Measurements from ENCODE around the gene DUS2. TPM values are rescaled to one million over a fixed set of nuclear protein-coding genes. Genes with fewer than 3 reads are reported as not detected.

DUS2 gene
- total and polyA plus RNA-seq, 9 donors, result 4.8 to 15.7 (median 8.5) TPM

DNA sequence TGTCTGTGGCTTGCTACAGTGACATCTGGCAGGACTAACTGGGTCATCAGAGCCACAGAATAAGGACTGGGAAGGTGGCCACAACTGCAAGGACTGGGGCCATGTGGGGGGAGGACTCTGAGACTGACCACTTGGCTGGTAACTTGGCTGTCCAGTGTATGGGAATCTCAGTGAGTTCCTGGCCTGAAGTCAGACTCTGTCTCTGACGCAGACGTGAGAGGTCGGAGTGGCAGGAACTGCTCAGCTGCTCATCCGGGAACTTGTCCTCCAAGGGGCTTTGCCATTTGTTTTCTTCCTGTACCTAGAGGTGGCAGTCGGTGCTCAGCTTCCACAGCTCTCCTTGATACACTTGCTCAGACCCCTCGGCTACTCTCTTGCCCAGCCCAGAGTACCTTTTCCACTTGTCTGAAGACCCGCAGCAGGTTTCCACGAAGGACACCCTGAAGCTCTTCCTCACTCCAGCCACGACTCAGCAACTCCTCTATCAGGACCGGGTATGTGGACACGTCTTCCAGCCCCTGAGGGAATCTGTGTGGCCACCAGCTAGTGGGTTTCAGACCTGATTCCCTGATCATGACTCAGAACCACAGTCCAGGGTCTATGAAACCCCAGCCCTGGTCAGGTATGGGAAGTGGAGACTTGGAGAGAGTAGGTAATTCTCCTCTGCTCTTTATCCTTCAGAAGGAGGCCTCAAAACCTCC, 35.5 kb upstream of the DUS2 start:
- Histone ChIP-seq H3K36me3 (no peaks in the 10 kb centered on the region), H3K27ac (no peak overlapping the region), H3K4me1 (ENCODE audit: insufficient read depth) (no peaks in the 10 kb centered on the region), H3K4me3 (no peak overlapping the region), H3K27me3 (no peaks in the 10 kb centered on the region), H3K9me3 (no peaks in the 10 kb centered on the region)
- WGBS, 3 donors, result 55 to 61% (median 58%) methylated on average over 11 of the region's 11 CpGs
- intact Hi-C loops (cut with DNase I), result no loop called here
- DNase-seq, result no peak
- TF ChIP-seq CTCF (IDR thresholded peaks at IDR 0.05), result no peak
- no peak for TF ChIP-seq POLR2A (IDR thresholded peaks at IDR 0.05)
- TF ChIP-seq EP300 (IDR thresholded peaks at IDR 0.05), result no peak

GRCh38 chr16:67988675-67989074, 34.4 kb upstream of the DUS2 start:
- Histone ChIP-seq H3K4me3 (no peak overlapping the region), H3K4me1 (ENCODE audit: insufficient read depth) (peaks cover 2% of the 10 kb centered on the region), H3K27me3 (no peaks in the 10 kb centered on the region), H3K27ac (no peak overlapping the region), H3K36me3 (no peaks in the 10 kb centered on the region), H3K9me3 (no peaks in the 10 kb centered on the region)
- WGBS, 3 donors, result 84 to 93% (median 88%) methylated on average over 3 of the region's 3 CpGs
- DNase-seq, result no peak
- intact Hi-C loops (cut with DNase I), result no loop called here
- TF ChIP-seq CTCF (IDR thresholded peaks at IDR 0.05) (no peak), POLR2A (IDR thresholded peaks at IDR 0.05) (no peak), EP300 (IDR thresholded peaks at IDR 0.05) (no peak)

DNA sequence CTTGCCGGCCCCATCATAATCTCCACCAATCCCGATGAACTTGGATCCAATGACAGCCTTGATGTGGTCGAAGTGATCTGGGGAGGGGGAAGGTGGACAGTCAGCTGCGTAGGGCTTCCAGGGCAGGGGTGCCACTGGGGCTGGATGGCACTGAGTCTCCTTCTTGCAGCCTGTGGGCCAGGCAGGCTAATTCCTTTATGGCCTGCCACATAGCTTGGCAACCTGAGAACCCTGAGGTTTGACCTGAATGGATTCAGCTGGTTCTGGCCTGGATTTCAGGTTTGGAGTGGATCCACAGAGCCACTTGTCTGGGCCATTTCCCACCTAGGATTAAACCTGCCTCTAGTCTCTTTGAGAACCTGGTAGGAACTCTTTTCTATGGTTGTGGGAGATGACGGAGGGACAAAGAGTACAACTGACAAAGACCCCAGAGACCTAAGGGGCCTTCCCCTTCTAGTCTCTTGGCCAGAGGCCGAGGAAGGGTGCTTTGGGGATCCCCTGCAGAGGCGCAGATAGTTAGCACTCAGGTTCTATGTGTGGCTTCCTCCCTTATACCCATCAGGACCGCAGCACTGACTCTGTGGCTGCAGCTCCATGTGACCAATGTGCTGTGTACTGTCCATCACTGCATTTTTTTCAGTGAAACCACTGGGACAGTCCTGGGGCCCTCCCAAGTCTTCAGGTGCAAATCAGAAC, 33.6 kb upstream of the DUS2 start:
- WGBS, 3 donors, result 84 to 88% (median 84%) methylated on average over 8 of the region's 8 CpGs
- Histone ChIP-seq H3K4me1 (ENCODE audit: insufficient read depth) (peaks cover 2% of the 10 kb centered on the region), H3K36me3 (no peaks in the 10 kb centered on the region), H3K27ac (no peak overlapping the region), H3K9me3 (no peaks in the 10 kb centered on the region), H3K4me3 (no peak overlapping the region), H3K27me3 (no peaks in the 10 kb centered on the region)
- intact Hi-C loops (cut with DNase I), result loop anchor here in 3 of 4 donors (5.0 to 10.0 kb wide), 4 partner anchors 53 to 243 kb away; no protein-coding TSS in a partner anchor
- no peak for TF ChIP-seq POLR2A (IDR thresholded peaks at IDR 0.05)
- no peak for TF ChIP-seq CTCF (IDR thresholded peaks at IDR 0.05)
- no peak for TF ChIP-seq EP300 (IDR thresholded peaks at IDR 0.05)
- DNase-seq, result no peak

DNA sequence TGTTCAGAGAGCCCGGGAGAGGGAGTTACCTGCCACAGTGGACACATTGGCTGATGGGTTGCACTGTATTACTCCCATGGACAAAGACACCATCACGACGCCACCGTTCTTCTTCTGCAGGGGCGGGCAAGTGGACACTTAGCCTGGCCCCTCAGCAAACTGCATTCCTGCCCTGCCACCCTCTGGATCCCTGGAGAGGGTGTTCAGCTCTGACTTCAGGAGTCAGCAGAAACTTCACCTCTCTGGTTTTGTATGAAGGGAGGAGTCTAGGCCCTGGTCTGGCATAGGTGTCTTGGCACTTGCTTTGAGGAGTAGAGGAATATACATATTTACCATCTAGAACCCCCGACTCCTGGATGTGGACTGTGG, 33.1 kb upstream of the DUS2 start:
- TF ChIP-seq POLR2A (IDR thresholded peaks at IDR 0.05) (no peak), CTCF (IDR thresholded peaks at IDR 0.05) (no peak), EP300 (IDR thresholded peaks at IDR 0.05) (no peak)
- WGBS, 3 donors, result 76 to 78% (median 78%) methylated on average over 6 of the region's 6 CpGs
- Histone ChIP-seq H3K4me3 (no peak overlapping the region), H3K27ac (no peak overlapping the region), H3K4me1 (ENCODE audit: insufficient read depth) (peaks cover 2% of the 10 kb centered on the region), H3K27me3 (no peaks in the 10 kb centered on the region), H3K9me3 (no peaks in the 10 kb centered on the region), H3K36me3 (no peaks in the 10 kb centered on the region)
- intact Hi-C loops (cut with DNase I), result loop anchor here in 3 of 4 donors (5.0 to 10.0 kb wide), 4 partner anchors 52 to 242 kb away; no protein-coding TSS in a partner anchor
- DNase-seq, result no peak

Data from ovary (tissue), 9 donors.